Head of caudate nucleus (tissue), 42 donors: Measurements from ENCODE around the gene CEP57.
A peak's percentile ranks its signal among the peaks of the same experiment; 100 is the strongest.
"Not testable (repeated sequence)": the region's sequence is repeated elsewhere in the genome, so short reads cannot be mapped to it uniquely, and the experiment has no call there.

Experiments used
- DNase-seq, 42 donors: peaks; one replicate each; pipeline versions ENCODE4 v3.0.0 to v3.0.0-alpha.2; 2020 to 2021; ENCODE audit warnings: mixed read lengths in 7 of 42
- intact Hi-C: fragments of 100-400 bp; cut with DNase I; formaldehyde crosslinking; loops from one replicate; pipeline ENCODE4 v1.15.0; 2022

Gene CEP57

DNA sequence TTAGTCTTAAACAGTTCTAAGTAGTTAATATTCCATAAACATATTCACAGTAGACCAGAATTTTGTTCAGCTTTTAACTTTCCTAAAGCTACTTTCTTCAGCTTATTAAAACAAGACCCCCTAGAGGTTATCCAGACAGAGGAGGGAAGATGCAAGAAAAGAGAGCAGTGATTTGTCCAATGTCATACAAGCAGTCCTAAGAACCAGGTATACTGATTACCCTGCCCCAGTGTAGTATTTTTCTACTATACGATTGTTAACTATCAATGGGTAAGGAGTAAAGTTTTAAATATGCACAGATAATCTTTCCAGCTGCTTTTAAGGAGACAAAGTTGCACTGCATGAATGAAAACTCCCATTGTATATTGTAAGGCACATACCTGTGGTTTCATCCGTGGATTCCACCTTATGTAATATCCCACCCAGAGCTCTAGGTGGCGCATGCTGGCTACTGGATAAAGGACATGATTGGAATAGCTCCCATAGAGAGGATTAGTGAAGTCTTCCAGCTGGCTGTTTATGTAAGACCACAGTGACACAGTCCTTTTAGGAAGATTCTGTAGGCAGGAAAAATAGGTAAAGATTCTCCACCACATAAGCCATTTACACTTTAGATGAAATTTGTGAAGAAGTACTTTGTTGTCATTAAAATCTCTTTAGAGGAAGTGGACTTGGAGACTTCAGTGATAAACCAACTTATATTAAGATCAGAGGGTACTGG, 45.6 kb downstream of the CEP57 start:
- intact Hi-C loops, result loop anchor here (10.0 kb wide), 1 partner anchor 559 kb away; the partner anchor contains the start of gene JRKL
- DNase-seq, result peak; percentile 18 to 82 (median 60)

DNA sequence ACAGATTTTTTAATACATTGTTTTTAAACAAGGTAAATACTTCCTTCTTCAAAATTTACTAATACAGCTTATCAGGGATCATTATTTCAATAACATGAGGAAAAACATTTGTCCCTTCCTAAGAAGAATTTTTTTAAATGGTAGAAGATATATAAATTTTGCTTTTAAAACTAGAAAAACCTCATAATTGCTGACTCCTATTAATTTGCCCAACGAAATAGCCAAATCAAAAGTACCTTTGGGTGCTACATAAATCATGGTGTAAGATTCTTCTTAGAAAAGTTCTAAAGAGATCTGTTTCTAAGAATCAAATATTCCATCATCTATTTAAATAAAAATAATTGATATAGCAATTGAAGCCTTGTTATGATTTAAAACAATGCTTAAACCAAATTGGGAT, 54.9 kb downstream of the CEP57 start:
- no peak for DNase-seq
- intact Hi-C loops, result no loop called here

DNA sequence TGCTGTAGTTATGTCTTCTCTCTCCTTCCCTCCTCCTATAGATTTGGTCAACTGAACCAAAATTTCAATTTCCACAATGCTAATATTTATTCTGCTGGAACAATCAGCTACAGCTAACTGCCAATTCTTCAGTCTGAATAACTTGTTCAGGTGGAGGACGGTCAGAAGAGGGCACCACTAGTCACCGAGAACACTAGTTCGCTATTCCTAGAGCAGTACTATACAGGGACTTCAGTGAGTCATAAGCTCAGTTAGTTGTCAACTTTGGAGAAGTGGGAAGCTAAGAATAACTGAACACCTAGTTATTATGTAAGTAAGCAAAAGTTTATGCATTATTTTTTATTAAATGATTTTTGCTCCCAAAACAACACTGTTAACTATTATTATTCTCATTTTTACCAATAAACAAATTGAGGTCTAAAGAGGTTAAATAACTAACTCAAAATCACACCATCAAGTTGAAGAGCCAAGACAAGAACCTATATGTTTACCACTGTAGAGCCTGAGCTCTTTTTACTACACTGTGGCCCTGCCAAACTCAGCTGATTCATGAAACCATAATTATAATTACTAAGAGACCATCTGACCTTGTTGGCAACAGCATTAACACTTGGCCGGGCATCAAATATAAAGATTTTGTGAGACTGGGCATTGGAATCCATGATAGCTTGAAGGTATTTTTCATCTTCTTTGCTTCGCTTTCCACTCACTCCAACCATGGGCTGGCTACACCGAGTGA, 59.0 kb downstream of the CEP57 start:
- DNase-seq, result peak in 41 of 42 donors; percentile 3 to 85 (median 59)
- intact Hi-C loops, result no loop called here

DNA sequence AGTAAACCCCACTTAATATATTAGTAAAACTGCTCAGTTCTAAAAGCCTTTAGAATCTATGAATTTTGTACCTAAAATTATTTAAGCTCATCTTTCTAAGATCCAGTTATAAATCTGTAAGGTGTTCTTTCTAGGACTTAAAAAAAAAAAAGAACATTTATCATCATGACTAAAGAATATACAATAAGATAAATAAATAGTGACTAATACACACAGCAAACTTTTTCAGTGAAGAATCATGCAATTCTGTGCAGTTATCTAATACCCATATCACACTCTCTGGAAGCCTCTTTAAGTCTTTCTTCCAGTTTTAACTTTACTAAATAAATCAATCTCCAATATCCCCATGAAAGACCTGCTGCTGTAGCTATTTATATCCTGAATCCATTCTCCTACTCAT, 59.8 kb downstream of the CEP57 start:
- intact Hi-C loops, result no loop called here

DNA sequence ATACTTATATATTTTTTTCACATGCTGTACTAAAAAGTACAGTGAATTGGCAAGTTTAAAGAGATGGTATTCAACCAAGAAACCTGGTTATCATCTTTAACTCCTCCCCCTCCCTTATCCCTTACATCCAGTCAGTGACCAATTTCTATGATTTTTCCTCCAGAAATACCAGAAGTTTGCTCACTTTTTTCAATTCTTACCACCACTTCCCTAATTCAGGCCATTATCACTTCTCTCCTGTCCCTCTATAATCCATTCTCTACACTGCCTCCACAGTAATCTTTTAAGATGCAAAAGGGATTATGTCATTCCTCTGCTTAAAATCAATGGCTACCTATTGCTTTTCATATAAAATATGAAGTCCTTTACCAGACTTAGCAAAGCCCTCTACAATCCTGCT, 62.8 kb downstream of the CEP57 start:
- intact Hi-C loops, result no loop called here
- DNase-seq, result no peak

More for the DNA sequence above, 59.8 kb downstream of the CEP57 start:
- no peak for DNase-seq

DNA sequence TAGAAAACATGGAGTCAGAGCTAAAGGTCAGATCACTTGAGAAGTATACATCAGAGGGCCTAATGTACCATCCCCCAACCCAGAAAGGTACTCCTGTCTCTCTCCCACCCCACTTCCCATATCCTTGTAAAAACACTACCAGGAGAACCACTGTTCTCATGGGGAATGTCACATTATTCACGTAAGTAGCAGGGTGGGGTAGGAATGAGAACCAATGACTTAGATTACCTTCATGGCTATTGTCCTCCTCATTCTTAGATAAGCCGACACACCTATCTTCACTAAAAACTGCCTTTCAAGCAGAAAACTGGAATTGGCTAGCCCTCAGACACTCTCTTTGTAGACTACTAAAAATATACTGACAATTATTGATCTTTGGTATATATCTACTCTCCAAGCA, 63.6 kb downstream of the CEP57 start:
- DNase-seq, result no peak
- intact Hi-C loops, result no loop called here

DNA sequence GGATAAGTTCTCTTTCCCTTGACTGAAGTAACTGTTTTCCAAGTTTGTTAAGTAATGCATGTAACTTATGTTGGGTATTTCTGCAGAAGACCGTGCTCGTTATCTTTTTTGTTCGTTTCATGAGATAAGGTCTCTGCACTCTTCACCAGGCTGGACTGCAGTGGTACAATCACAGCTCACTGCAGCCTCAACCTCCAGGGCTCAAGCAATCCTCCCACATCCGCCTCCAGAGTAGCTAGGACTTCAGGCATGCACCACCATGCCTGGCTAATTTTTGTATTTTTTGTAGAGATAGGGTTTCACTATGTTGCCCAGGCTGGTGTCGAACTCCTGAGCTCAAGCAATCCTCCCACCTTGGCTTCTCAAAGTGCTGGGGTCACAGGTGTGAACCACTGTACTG, 64.1 kb downstream of the CEP57 start:
- DNase-seq, intact Hi-C loops: not testable (repeated sequence)

DNA sequence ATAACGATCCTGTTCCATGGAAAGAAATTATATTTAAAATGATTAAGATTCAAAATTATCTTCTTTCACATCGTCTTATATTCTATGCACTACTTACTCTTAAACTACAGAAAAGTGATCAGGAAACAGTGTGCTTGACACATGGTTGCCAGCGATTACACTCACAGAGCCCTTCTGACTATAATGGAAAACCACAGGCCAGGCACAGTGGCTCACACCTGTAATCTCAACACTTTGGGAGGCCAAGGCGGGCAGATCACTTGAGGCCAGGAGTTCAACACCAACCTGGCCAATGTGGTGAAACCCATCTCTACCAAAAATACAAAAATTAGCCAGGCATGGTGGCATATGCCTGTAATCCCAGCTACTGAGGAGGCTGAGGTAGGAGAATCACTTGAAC, 69.7 kb downstream of the CEP57 start:
- intact Hi-C loops, result not testable (repeated sequence)

DNA sequence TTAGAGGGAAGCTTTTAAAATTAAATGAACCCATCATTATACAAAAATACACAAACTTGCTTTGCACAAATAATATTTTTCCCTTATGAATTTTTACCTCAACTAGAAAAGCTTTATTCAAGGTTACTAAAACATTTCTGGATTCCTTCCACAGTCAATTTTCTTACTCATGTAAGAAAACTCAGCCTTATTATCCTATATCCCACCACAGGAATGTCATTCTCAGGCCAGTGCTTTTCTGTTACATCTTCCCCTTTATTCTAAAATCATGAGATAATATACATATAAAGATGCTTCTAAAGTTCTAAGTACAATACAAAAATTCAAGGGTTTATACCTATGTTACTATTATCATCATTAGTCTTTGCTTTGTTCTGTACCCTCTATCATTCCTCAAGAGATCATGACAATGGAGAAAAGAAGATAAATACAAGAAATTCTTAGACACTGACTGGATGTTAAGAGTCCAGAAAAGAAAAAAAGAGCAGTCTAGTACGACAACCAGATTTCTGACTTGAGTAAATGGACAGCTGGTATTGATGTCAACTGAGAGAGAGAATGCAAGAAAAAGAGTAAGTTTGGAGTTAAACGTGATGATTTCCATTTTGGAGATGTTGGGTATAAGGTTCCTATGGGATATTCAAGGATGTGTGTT, 73.3 kb downstream of the CEP57 start:
- intact Hi-C loops, result no loop called here
- DNase-seq, result no peak

More for the DNA sequence above, 69.7 kb downstream of the CEP57 start:
- DNase-seq, result not testable (repeated sequence)

DNA sequence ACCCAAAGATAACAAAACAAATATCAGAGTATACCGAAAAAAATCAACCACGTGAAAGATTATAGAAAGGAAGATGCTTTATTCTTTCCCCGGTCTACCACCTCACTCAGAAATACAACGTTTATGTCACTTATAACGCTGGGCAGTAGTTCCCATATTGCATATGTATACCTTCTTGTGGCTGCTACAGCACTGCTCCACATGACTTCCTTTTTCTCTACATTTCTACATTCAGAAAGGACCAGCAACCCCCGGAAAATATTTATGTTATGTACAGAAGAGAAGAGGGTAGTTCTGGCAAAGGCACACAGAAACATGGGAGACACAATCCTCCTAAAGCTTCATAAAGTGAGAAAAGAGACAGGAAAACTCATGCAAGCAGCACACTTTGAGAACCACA, 76.8 kb downstream of the CEP57 start:
- no peak for DNase-seq
- intact Hi-C loops, result no loop called here

DNA sequence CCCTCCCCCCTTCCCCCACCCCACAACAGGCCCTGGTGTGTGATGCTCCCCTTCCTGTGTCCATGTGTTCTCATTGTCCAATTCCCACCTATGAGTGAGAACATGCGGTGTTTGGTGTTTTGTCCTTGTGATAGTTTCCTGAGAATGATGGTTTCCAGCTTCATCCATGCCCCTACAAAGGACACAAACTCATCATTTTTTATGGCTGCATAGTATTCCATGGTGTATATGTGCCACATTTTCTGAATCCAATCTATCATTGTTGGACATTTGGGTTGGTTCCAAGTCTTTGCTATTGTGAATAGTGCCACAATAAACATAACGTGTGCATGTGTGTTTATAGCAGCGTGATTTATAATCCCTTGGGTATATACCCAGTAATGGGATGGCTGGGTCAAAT, 80.6 kb downstream of the CEP57 start:
- intact Hi-C loops, DNase-seq: not testable (repeated sequence)

DNA sequence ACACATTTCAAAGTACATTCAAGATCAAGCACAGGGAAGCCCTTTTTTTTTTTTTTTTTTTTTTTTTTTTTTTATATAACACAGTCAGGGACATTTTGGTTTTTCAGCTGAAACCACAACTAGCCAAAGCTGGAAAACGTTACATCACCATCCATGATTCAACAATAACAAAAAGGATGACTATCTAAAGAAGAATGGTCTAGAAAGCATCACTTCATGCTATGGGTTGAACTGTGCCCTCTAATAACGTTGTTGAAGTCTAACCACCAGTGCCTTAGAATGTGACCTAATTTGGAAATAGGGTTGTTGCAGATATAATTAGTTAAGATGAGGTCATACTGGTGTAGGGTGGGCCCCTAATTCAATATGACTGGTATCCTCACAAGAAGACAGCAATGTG, 87.0 kb downstream of the CEP57 start:
- DNase-seq, result no peak
- intact Hi-C loops, result no loop called here
